Measurements from ENCODE around the gene NFE2.
A peak's percentile ranks its signal among the peaks of the same experiment; 100 is the strongest.
"Not testable (repeated sequence)": the region's sequence is repeated elsewhere in the genome, so short reads cannot be mapped to it uniquely, and the experiment has no call there.

The NFE2 gene

GRCh38 chr12:54300732-54301427 is at the start of gene NFE2:
TSS of gene NFE2 (minus strand) at chr12:54301015. CDS start at chr12:54295248, 5,767 bp downstream.
- DNase-seq, result no peak

- no peak for DNase-seq
Observed at GRCh38 chr12:54349679-54350078, 48.9 kb upstream of the NFE2 start.

- no peak for DNase-seq
Observed at GRCh38 chr12:54349036-54349435, 48.2 kb upstream of the NFE2 start.

GRCh38 chr12:54341378-54342300 is 40.8 kb upstream of the NFE2 start:
- DNase-seq, result no peak

- no peak for DNase-seq
Observed at GRCh38 chr12:54340846-54341245, 40.0 kb upstream of the NFE2 start.

GRCh38 chr12:54338698-54339296 is 38.0 kb upstream of the NFE2 start:
- no peak for DNase-seq

GRCh38 chr12:54337854-54338650 is 37.2 kb upstream of the NFE2 start:
- DNase-seq, result no peak

- no peak for DNase-seq
Observed at GRCh38 chr12:54337280-54337842, 36.5 kb upstream of the NFE2 start.

GRCh38 chr12:54333420-54334034 is 32.7 kb upstream of the NFE2 start:
- no peak for DNase-seq

- no peak for DNase-seq
Observed at GRCh38 chr12:54331461-54331860, 30.6 kb upstream of the NFE2 start.

- no peak for DNase-seq
Observed at GRCh38 chr12:54330442-54330841, 29.6 kb upstream of the NFE2 start.

- DNase-seq, result no peak
Observed at GRCh38 chr12:54329759-54330158, 28.9 kb upstream of the NFE2 start.

GRCh38 chr12:54328595-54329337 is 28.0 kb upstream of the NFE2 start:
- no peak for DNase-seq

GRCh38 chr12:54325442-54326109 is 24.8 kb upstream of the NFE2 start:
- not testable (repeated sequence) for DNase-seq

- peak; percentile 95 for DNase-seq
Observed at GRCh38 chr12:54324617-54325441, 24.0 kb upstream of the NFE2 start, which contains the start of gene COPZ1. TSS of gene COPZ1 (plus strand) at chr12:54325131. CDS start at chr12:54325164, 33 bp downstream.

GRCh38 chr12:54321363-54321762 is 20.5 kb upstream of the NFE2 start:
- DNase-seq, result no peak

- not testable (repeated sequence) for DNase-seq
Observed at GRCh38 chr12:54312309-54312708, 11.5 kb upstream of the NFE2 start.

- DNase-seq, result no peak
Observed at GRCh38 chr12:54311051-54311450, 10.2 kb upstream of the NFE2 start.

- DNase-seq, result no peak
Observed at GRCh38 chr12:54306925-54307741, 6.3 kb upstream of the NFE2 start.
